ENCODE measurements around the gene ARPC1A. TPM values are rescaled to one million over a fixed set of nuclear protein-coding genes. Genes with fewer than 3 reads are reported as not detected.
"Not testable (repeated sequence)": the region's sequence is repeated elsewhere in the genome, so short reads cannot be mapped to it uniquely, and the experiment has no call there.

ARPC1A gene
- total and polyA plus RNA-seq, 10 donors = 64.5 to 124 (median 89.3) TPM

DNA sequence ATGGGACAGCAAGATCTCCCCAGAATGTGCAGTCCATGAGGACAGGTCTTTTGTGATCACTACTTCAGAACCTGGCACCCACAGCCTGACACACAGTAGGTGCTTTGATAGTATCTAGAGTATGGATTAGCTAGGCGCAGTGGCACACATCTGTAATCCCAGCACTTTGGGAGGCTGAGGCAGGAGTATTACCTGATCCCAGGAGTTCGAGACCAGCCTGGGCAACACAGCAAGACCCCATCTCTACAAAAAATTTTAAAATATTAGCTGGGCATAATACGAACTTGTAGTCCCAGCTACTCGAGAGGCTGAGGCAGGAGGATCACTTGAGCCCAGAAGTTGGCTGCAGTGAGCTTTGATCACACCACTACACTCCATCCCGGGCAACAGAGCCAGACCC lies 26.5 kb downstream of the ARPC1A start:
- Histone ChIP-seq H3K9me3 (no peaks in the 10 kb centered on the region), H3K4me3 (no peak overlapping the region), H3K27me3 (replicated peaks in 1 of 7) (no peaks in the 10 kb centered on the region), H3K36me3 (peaks cover 8 to 100% (median 98%) of the 10 kb centered on the region in 6 donors), H3K27ac (no peak overlapping the region), H3K4me1 (no peaks in the 10 kb centered on the region)
- WGBS, 5 donors = 95 to 100% (median 98%) methylated on average over 5 of the region's 5 CpGs
- no peak for DNase-seq
- intact Hi-C loops (cut with DNase I; ENCODE audit: low total_unique reads) = no loop called here
- TF ChIP-seq POLR2AphosphoS5 (IDR thresholded peaks at IDR 0.05) (no peak), POLR2A (IDR thresholded peaks at IDR 0.05) (no peak)
- TF ChIP-seq, protein P1, sequence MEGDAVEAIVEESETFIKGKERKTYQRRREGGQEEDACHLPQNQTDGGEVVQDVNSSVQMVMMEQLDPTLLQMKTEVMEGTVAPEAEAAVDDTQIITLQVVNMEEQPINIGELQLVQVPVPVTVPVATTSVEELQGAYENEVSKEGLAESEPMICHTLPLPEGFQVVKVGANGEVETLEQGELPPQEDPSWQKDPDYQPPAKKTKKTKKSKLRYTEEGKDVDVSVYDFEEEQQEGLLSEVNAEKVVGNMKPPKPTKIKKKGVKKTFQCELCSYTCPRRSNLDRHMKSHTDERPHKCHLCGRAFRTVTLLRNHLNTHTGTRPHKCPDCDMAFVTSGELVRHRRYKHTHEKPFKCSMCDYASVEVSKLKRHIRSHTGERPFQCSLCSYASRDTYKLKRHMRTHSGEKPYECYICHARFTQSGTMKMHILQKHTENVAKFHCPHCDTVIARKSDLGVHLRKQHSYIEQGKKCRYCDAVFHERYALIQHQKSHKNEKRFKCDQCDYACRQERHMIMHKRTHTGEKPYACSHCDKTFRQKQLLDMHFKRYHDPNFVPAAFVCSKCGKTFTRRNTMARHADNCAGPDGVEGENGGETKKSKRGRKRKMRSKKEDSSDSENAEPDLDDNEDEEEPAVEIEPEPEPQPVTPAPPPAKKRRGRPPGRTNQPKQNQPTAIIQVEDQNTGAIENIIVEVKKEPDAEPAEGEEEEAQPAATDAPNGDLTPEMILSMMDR (IDR thresholded peaks at IDR 0.05 in 8 of 11, conservative IDR thresholded peaks at IDR 0.05 in 3 of 11) = no peak

- Histone ChIP-seq H3K4me1 (no peaks in the 10 kb centered on the region), H3K36me3 (peaks cover 5 to 100% (median 100%) of the 10 kb centered on the region in 6 donors), H3K27ac (no peak overlapping the region), H3K4me3 (no peak overlapping the region), H3K27me3 (replicated peaks in 1 of 7) (no peaks in the 10 kb centered on the region), H3K9me3 (no peaks in the 10 kb centered on the region)
- DNase-seq = no peak
- TF ChIP-seq POLR2A (IDR thresholded peaks at IDR 0.05) (no peak), POLR2AphosphoS5 (IDR thresholded peaks at IDR 0.05) (no peak)
- TF ChIP-seq, protein P1 (IDR thresholded peaks at IDR 0.05 in 8 of 11, conservative IDR thresholded peaks at IDR 0.05 in 3 of 11) = no peak
- WGBS, 5 donors = 92 to 96% (median 94%) methylated on average over 7 of the region's 7 CpGs
- intact Hi-C loops (cut with DNase I; ENCODE audit: low total_unique reads) = no loop called here
These were observed 29.4 kb downstream of the ARPC1A start for GRCh38 chr7:99355098-99355497.

DNA sequence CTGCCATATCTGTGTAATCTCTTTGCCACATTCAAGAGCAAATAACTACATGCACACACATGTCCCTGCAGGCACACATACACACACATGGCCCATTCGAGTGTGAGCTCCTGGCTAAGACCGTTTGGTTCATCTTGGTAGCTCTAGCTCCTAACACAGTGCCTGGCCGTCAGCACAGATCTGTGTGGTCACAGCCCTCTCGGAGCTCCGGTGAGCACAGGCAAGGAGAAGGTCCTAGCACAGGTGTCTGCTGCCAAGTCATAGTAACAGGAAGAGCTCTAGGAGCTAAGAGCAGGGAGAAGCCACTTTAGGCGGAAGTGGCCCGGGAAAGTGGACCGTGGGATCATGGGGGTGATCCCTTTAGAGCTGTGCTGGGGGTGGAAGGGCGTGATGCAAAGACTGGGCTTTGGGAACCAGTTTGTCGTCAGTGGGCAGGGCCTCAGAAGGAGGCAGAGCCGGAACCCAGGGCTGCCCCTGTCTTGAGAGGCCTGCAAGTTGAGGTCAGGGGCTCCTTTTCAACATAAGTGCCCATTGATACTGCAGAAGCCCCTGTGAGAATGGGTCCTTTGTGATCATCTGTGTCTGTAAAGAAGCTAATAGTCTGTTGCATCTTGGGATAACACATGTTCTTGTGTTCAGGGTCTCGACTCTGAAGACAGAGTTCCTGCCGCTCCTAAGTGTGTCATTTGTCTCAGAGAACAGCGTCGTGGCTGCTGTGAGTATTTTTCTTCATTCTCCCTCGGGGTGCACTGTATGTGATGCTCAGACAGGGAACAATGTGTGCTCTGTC lies 32.2 kb downstream of the ARPC1A start:
- H3K4me1 ChIP-seq = no peaks in the 10 kb centered on the region
- no peak for TF ChIP-seq POLR2AphosphoS5 (IDR thresholded peaks at IDR 0.05)
- TF ChIP-seq POLR2A (IDR thresholded peaks at IDR 0.05) = no peak
- TF ChIP-seq, protein P1 (IDR thresholded peaks at IDR 0.05 in 8 of 11, conservative IDR thresholded peaks at IDR 0.05 in 3 of 11) = no peak
- H3K9me3 ChIP-seq = no peaks in the 10 kb centered on the region
- peaks cover 2 to 100% (median 98%) of the 10 kb centered on the region in 6 donors for H3K36me3 ChIP-seq
- no peak for DNase-seq
- 94 to 96% (median 95%) methylated on average over 16 of the region's 16 CpGs for WGBS, 5 donors
- H3K27me3 ChIP-seq (replicated peaks in 1 of 7) = no peaks in the 10 kb centered on the region
- H3K27ac ChIP-seq = no peak overlapping the region
- H3K4me3 ChIP-seq = no peak overlapping the region
- intact Hi-C loops (cut with DNase I; ENCODE audit: low total_unique reads) = no loop called here

DNA sequence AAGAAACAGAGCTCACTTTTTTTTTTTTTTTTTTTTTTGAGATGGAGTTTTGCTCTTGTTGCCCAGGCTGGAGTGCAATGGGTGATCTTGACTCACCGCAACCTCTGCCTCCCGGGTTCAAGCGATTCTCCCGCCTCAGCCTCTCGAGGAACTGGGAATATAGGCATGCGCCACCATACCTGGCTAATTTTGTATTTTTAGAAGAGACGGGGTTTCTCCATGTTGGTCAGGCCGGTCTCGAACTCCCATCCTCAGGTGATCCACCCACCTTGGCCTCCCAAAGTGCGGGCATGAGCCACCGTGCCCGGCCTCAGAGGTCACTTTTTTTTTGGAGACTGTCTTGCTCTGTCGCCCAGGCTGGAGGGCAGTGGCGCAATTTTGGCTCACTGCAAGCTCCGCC lies 32.8 kb downstream of the ARPC1A start:
- H3K4me1 ChIP-seq; H3K27me3 ChIP-seq (replicated peaks in 1 of 7); H3K27ac ChIP-seq; H3K4me3 ChIP-seq; DNase-seq; H3K9me3 ChIP-seq; intact Hi-C loops (cut with DNase I; ENCODE audit: low total_unique reads): not testable (repeated sequence)
- TF ChIP-seq POLR2AphosphoS5 (IDR thresholded peaks at IDR 0.05) = peak in 1 of 3 donors; percentile 16
- H3K36me3 ChIP-seq = peaks cover 2 to 100% (median 98%) of the 10 kb centered on the region in 6 donors
- WGBS, 5 donors = 96 to 99% (median 97%) methylated on average over 15 of the region's 15 CpGs

Measured in spleen (tissue), 11 donors.